HepG2 (cell line): ENCODE data around the gene IFIT3.

ENCODE experiments used
- HNRNPLL ChIP-seq: fragments of 200-400 bp; formaldehyde crosslinking; IDR thresholded peaks from 2 replicates; pipeline ENCODE4 v1.6.1; 2017; ENCODE audit warnings: mild to moderate bottlenecking, low read depth, low read length; ENCODE audit not compliant: poor library complexity, severe bottlenecking
- RCOR2 ChIP-seq: IDR thresholded peaks from 2 replicates; pipeline ENCODE4 v1.6.1; 2016; ENCODE audit warnings: missing biosample characterization, missing genetic modification reagents

DNA sequence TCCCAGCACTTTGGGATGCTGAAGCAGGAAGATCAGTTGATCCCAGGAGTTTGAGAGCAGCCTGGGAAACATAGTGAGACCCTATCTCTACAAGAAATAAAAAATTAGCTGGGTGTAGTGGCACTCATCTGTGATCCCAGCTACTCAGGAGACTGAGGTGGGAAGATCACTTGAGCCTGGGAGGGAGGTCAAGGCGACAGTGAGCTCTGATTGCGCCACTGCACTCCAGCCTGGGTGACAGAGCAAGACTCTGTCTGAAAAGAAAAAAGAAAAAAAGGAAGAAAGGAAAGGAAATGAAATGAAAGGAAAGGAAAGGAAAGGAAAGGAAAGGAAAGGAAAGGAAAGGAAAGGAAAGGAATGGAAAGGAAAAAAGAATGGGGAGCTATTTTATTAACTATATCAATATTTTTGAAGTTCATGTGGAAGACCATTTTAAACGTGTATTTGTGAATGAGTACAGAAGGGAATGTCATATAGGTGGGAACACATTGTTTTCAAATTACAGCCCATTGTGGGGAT, 33.0 kb upstream of the IFIT3 start:
- no peak for TF ChIP-seq HNRNPLL
- no peak for TF ChIP-seq RCOR2 (CRISPR knock-in tag)
